Loucy (cell line): Measurements from ENCODE around the gene SDK2.

Source experiments
- H2AFZ ChIP-seq: fragments of 200-600 bp; sonication (generic); 2 replicates; pipeline ENCODE4 v1.6.0; 2016; ENCODE audit warnings: antibody characterized with exemption, mild to moderate bottlenecking, low read length, moderate library complexity
- H3F3A ChIP-seq: fragments of 200-600 bp; 2 replicates; pipeline ENCODE4 v1.6.0; 2016; ENCODE audit warnings: antibody characterized with exemption, low read depth, mild to moderate bottlenecking
- H3K27me3 ChIP-seq: fragments of 200-600 bp; sonication (generic); 2 replicates; pipeline ENCODE4 v1.6.1; 2014; ENCODE audit warnings: low read length, mild to moderate bottlenecking; ENCODE audit not compliant: insufficient read depth, poor library complexity, severe bottlenecking
- H3K36me3 ChIP-seq: fragments of 200-600 bp; sonication (generic); 2 replicates; pipeline ENCODE4 v1.6.1; 2016; ENCODE audit warnings: low read length; ENCODE audit not compliant: insufficient read depth
- H3K4me1 ChIP-seq: fragments of 200-600 bp; sonication (generic); 2 replicates; pipeline ENCODE4 v1.5.1; 2014; ENCODE audit warnings: low read length, mild to moderate bottlenecking; ENCODE audit not compliant: insufficient read depth, poor library complexity, severe bottlenecking
- H3K4me2 ChIP-seq: fragments of 200-600 bp; sonication (generic); 2 replicates; pipeline ENCODE4 v1.6.0; 2014; ENCODE audit warnings: antibody characterized with exemption, low read length, low read depth, mild to moderate bottlenecking; ENCODE audit not compliant: poor library complexity, severe bottlenecking
- H3K4me3 ChIP-seq: fragments of 200-600 bp; sonication (generic); 2 replicates; pipeline ENCODE4 v1.5.1; 2014; ENCODE audit warnings: low read length, mild to moderate bottlenecking, mixed read lengths; ENCODE audit not compliant: poor library complexity, severe bottlenecking
- H3K79me2 ChIP-seq: fragments of 200-600 bp; sonication (generic); 2 replicates; pipeline ENCODE4 v1.6.1; 2014; ENCODE audit warnings: low read length; ENCODE audit not compliant: insufficient read depth
- H3K9ac ChIP-seq: fragments of 200-600 bp; sonication (generic); 2 replicates; pipeline ENCODE4 v1.6.0; 2014; ENCODE audit warnings: mild to moderate bottlenecking, low read depth, low read length, moderate library complexity; ENCODE audit not compliant: poor library complexity, severe bottlenecking
- H3K9me2 ChIP-seq: fragments of 200-600 bp; sonication (generic); replicated peaks from 2 replicates; pipeline ENCODE4 v1.6.1; 2016; ENCODE audit warnings: low read depth, low read length, mixed read lengths
- H3K9me3 ChIP-seq: fragments of 200-600 bp; sonication (generic); 2 replicates; pipeline ENCODE4 v1.6.1; 2014; ENCODE audit warnings: mild to moderate bottlenecking, antibody characterized with exemption, low read length, low read depth; ENCODE audit not compliant: insufficient read depth
- H4K20me1 ChIP-seq: fragments of 200-600 bp; sonication (generic); 2 replicates; pipeline ENCODE4 v1.6.0; 2014; ENCODE audit warnings: antibody characterized with exemption, low read length, mild to moderate bottlenecking; ENCODE audit not compliant: insufficient read depth, poor library complexity, severe bottlenecking
- CTCF ChIP-seq: fragments of 200-600 bp; sonication (generic); conservative IDR thresholded peaks from 2 replicates; pipeline ENCODE4 v1.5.1; 2014; ENCODE audit warnings: mild to moderate bottlenecking, antibody characterized with exemption, low read length
- EZH2phosphoT487 ChIP-seq: fragments of 200-600 bp; IDR thresholded peaks from 2 replicates; pipeline ENCODE4 v1.6.1; 2018; ENCODE audit warnings: antibody characterized with exemption, mild to moderate bottlenecking, moderate library complexity, borderline replicate concordance

SDK2 gene

DNA sequence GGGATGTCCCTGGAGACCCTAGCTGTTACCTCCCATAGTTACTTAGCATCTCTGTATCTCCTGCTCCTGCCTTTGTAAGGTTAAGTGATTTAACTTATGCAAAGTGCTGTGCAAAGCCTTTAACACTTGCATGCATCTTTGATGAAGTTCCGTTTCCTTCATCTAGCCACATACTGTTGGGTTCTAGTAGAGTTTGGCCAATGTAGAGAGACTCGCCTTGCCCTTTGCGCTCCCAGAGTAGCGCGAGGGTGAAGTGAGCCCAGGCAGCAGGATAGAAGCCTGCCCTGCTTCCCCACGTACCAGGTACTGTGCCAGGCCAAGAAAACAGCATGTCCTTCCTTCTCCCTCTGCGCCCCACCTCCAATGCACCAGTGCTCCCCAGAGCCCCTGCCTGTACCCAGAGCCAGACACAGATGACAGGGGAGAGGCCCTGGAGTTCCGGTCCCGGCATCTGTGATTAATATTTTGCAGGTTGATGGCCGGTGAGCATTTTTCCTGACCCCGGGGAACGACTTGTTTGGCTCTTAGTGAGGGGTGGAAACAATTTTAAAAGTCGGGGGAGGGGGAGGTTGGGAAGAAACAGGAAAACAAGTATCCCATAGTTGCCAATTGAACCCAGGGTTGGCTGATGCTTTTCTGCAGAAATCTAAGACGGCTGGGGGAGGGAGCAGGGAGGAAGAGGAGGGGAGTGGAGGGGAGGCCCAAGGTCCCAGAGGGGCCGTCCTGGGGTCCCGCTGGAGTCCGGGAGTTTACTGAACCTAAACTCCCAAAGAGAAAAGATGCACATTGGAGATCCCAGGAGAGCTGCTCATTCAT, 319.3 kb downstream of the SDK2 start:
- no peak overlapping the region for H2AFZ ChIP-seq
- H3K79me2 ChIP-seq: no peaks in the 10 kb centered on the region
- no peak overlapping the region for H3K4me3 ChIP-seq
- H3F3A ChIP-seq: no peaks in the 10 kb centered on the region
- H4K20me1 ChIP-seq: no peaks in the 10 kb centered on the region
- H3K9me2 ChIP-seq: no peaks in the 10 kb centered on the region
- no peaks in the 10 kb centered on the region for H3K27me3 ChIP-seq
- no peaks in the 10 kb centered on the region for H3K4me1 ChIP-seq
- H3K9ac ChIP-seq: no peak overlapping the region
- H3K9me3 ChIP-seq: no peaks in the 10 kb centered on the region
- no peak overlapping the region for H3K4me2 ChIP-seq
- no peak for TF ChIP-seq EZH2phosphoT487
- no peak for TF ChIP-seq CTCF
- H3K36me3 ChIP-seq: no peaks in the 10 kb centered on the region

GRCh38 chr17:73324160-73324475, 320.1 kb downstream of the SDK2 start:
- no peaks in the 10 kb centered on the region for H3K79me2 ChIP-seq
- no peaks in the 10 kb centered on the region for H4K20me1 ChIP-seq
- H3K9ac ChIP-seq: no peak overlapping the region
- no peaks in the 10 kb centered on the region for H3K9me3 ChIP-seq
- H3K27me3 ChIP-seq: no peaks in the 10 kb centered on the region
- H2AFZ ChIP-seq: no peak overlapping the region
- H3K4me2 ChIP-seq: no peak overlapping the region
- H3K9me2 ChIP-seq: no peaks in the 10 kb centered on the region
- H3K4me1 ChIP-seq: no peaks in the 10 kb centered on the region
- no peaks in the 10 kb centered on the region for H3F3A ChIP-seq
- H3K4me3 ChIP-seq: no peak overlapping the region
- TF ChIP-seq CTCF: no peak
- TF ChIP-seq EZH2phosphoT487: no peak
- H3K36me3 ChIP-seq: no peaks in the 10 kb centered on the region

DNA sequence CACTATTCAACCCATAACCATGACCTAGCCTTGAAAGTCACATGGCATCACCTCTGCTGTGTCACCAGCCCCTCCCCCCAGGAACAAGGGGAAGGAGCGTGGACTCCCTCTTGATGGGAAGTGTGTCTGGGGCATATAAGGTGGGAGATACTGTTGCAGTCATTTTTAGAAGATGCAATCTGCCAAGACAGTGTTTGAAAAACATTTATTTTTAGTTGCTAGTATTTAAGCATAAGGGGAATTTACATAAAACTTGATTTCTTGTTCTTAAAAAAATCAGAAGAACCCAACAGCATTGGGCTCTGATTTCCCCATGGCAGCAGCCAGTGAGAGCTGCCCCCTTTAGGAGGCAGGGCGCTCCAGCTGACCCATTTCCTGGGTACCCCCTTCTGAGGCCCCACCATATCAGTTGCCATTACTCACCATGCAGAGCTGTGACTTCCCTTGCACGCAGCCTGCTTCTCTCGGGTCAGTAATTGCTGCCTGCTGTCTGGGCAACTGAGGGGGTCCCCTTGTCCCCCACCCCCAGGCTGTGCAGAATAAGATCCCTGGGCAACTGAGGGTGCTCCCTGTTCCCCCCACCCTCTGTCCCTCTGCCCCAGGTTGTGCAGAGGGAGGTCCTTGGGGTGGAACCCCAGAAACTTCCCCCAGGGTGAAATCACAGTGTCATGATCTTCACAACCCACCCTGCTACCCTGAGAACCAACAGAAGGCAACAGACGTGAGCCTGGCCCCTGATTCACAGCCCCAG, 320.7 kb downstream of the SDK2 start:
- Histone ChIP-seq H3K4me3 (no peak overlapping the region), H2AFZ (no peak overlapping the region), H3K79me2 (no peaks in the 10 kb centered on the region), H3K9me2 (no peaks in the 10 kb centered on the region), H3K27me3 (no peaks in the 10 kb centered on the region), H3F3A (no peaks in the 10 kb centered on the region), H3K9ac (no peak overlapping the region), H4K20me1 (no peaks in the 10 kb centered on the region), H3K9me3 (no peaks in the 10 kb centered on the region), H3K36me3 (no peaks in the 10 kb centered on the region), H3K4me1 (no peaks in the 10 kb centered on the region), H3K4me2 (no peak overlapping the region)
- TF ChIP-seq EZH2phosphoT487 (no peak), CTCF (no peak)
